ENCODE data around the gene QKI. TPM values are rescaled to one million over a fixed set of nuclear protein-coding genes. Genes with fewer than 3 reads are reported as not detected.
A peak's percentile ranks its signal among the peaks of the same experiment; 100 is the strongest.
"Not testable (repeated sequence)": the region's sequence is repeated elsewhere in the genome, so short reads cannot be mapped to it uniquely, and the experiment has no call there.

The QKI gene
- total RNA-seq, result 419 TPM

DNA sequence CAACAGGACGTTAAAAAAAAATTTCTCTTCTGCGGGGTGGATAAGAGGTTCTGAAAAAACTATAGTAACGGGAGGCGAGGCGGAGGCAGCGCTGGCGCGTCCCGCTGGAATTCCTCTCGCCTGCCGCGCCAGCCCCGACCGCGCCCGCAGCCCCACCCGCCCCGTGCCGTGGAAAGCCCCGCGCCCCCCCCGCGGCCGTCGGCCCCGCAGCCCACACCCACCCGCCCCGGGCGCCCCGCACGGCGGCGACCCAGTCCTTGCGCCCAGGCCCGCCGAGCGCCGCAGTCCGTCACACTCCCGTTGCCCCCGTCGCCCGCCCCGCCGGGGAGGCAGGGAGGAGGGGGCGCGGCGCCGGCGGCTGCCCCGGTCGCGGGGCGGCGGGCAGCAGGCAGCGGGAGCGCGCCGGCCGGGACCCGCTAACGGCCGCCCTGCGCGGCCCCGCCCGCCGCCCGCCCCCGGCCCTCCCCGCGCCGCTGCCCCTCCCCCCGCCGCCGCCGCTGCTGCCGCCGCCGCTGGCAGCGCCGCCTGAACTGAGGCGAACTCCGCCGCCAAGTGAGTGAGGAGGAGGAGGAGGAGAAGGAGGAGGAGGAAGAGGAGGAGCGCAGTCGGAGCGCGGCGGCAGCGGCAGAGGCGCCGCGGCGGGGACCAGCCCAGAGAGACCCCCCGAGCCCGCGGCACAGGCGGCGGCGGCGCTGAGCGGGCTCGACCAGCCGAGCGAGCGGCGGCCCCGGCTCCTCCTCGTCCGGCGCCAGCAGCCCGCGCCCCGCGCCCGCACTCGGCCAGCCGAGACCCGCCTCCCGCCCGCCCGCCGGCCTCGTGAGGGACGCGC, at the start of gene QKI:
Gene QKI (plus strand): TSS at position 602 of the 829 bp plus-strand sequence. CDS start 476 bp downstream, outside the sequence.
- DNase-seq, result peak; percentile 93

DNA sequence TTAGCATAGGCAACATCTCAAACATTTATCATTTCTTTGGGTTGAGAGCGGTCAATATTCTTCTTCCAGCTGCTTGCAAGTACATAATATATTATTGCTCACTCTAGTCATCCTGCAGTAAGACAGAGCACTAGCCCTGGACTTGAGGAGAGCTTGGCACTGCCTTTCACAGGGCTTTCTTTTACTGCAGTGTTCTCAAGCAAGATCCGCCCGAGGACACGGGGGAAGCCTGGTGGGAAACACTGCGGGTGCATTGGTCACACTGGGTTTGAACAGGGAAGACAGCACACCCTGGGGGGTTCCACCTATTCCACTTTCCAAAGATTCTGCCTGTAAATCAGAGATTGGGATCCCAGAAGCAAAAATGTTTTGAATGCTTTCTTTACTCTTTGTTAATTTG, 48.2 kb upstream of the QKI start:
- no peak for DNase-seq

GRCh38 chr6:163367497-163368183, 46.9 kb upstream of the QKI start:
- DNase-seq, result no peak

- DNase-seq, result no peak
These were observed 45.4 kb upstream of the QKI start for GRCh38 chr6:163369141-163369540.

DNA sequence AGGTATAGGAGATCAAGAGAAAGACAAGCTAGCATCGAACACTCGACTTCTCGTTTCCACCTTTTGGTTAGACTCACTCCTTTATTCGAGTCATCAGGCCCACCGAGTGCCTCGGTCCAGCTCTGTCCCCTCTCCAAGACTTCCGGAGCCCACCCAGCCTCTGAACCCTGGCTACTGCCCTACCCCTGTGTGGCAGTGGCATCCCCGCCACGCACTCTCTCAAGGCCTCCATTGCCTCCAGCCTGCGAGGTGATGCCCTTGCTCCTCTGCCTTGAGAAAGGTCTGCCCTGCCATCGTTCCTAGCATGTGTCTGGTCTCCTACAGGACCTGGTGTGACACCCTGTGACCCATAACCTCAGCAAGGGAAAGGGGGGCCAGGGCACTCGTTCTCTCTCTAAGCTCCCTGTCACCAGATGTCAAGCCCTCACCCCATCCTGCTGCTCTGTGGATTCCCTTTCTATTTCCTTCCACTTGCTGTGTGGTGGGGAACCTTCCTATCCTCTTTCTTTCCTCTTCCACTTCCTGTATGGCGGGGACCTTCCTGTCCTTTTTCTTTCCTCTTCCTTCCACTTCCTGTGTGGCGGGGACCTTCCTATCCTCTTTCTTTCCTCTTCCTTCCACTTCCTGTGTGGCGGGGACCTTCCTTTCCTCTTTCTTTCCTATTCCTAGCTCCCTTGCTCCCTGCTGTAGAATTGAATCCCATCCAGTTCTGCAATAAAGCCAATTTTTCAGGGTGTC, 44.7 kb upstream of the QKI start:
- DNase-seq, result no peak

GRCh38 chr6:163370464-163371117, 43.9 kb upstream of the QKI start:
- DNase-seq, result no peak

DNA sequence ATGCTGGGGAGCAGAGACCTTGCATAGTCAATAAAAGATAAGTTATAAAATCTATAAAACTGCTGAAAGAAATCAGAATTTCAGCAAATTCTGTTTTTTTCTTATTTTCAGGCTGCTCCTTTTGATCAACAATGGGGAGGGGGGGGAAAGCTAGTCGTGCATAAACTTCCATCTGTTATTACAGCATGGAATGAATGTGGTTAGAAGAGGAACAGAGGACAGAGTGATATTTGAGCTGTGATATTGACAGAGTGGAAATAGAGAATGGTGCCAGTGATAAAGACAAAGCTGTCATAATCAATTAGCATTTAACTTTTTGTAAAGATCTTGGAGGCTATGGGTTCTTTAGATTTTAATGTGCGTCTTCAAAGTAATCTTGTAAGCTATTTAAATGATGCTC, 43.4 kb upstream of the QKI start:
- DNase-seq, result no peak

DNA sequence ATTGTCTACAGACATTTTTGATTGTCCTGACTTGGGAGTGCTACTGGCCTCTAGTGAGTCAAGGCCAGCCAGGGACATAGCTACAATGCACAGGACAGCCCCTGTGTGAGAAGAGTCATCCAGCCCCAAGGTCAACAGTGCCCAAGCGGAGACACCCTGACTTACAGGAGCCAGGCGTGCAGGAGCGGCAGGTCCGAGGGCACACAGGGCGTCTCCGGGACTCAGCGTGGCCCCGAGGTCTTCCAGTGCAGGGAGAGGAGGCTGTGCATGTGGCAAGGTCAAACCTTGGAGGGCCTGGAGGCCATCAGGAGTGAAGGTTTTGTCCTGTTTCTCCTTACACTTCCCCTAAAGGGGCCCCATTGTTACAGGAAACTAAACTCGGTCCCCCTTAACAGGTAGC, 41.3 kb upstream of the QKI start:
- no peak for DNase-seq

DNA sequence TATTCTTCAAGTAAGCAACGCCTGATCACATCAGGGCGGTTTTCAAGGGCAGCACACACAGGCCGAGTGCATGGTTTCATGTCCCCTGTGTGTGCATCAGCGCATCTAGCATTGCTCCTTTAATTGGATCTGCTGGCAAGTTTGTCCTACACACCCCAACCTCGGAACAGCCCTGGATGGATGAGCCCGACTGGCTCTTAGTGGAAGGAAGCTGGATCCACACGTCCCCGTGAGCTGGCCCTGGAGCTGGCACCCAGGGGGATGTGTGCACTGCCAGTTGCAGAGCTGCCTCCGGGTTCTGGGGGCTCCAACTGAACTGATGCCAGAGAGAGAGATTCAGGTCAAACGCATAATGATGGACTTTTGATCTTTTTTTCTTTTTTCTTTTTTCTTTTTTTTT, 39.2 kb upstream of the QKI start:
- no peak for DNase-seq

- DNase-seq, result no peak
These were observed 38.3 kb upstream of the QKI start for GRCh38 chr6:163376187-163376586.

DNA sequence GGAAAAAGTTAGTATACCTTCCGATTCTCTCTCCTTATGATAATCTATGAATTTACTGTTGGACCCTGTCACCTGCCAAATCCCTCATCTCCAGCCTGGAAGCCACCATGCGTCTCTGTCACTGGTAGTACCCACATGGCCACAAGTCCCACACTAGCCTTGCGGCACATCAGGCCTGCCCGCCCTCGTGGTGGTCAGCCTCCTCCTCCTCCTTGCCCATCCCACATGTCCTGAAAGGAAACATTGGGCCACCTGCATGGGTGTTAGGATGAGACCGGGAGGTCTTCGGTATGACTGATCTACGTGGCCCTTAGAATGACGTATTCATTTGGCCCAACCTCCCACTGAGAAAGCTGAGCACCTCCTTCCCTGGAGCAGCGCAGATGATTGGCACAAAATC, 37.0 kb upstream of the QKI start:
- DNase-seq, result no peak

DNA sequence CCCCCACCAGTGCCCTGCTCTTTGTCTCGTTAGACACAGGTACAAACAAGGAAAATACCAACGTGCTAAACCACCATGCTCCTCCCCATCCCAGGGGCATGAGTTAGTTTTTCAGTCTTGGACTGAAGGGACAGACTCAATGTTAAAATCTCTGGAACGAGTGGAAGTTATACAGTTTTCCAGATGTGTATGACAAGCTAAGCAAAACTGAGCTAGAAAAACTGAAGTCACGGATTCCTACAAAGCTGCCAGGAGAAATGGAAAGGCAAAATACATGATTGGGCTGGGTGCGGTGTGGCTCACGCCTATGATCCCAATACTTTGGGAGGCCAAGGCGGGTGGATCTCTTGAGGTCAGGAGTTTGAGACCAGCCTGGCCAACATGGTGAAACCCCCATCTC, 34.3 kb upstream of the QKI start:
- DNase-seq, result peak; percentile 59

GRCh38 chr6:163381118-163381756, 33.3 kb upstream of the QKI start:
- no peak for DNase-seq

GRCh38 chr6:163383396-163383795, 31.1 kb upstream of the QKI start:
- not testable (repeated sequence) for DNase-seq

GRCh38 chr6:163383912-163384311, 30.6 kb upstream of the QKI start:
- no peak for DNase-seq

DNA sequence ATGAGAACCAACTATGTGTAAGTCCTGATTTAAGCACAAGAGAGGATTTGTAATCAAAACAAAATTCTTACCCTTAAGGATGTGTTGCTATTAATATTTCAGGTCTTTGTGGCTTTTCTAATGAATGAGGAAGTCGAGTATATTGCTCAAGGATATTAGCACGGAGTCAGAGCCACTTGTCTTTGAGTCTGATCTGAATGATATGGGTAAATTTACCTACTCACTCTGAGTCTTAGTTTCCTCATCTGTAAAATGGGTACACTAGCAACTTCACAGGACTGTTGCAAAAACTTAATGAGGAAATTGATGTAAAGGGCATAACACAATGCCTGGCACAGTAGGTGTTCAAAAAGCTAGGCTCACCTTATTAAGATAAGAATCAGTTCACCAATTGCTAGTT, 30.0 kb upstream of the QKI start:
- no peak for DNase-seq

- DNase-seq, result not testable (repeated sequence)
These were observed 29.0 kb upstream of the QKI start for GRCh38 chr6:163385503-163385902.

- no peak for DNase-seq
These were observed 28.1 kb upstream of the QKI start for GRCh38 chr6:163386329-163386908.

GRCh38 chr6:163387317-163387716, 27.2 kb upstream of the QKI start:
- DNase-seq, result peak; percentile 20

DNA sequence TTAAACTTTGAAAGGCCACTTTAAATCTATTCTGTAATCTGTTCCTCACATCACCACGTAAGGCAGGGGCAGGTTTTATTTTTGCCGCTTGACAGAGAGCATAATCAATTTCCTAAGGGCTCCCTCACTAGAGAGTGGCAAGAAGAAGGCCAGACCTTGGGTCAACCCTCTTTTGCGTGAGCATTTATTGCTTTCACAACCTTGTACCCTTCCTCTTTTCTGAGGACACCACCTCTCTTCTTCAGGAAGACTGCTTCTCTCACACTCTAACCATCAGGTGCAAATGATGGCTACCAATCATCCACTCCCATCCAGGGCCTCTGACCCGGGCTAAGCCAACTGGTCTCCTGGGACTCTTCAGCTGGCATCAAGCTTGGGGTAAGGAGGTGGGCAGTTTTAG, 25.2 kb upstream of the QKI start:
- DNase-seq, result no peak

DNA sequence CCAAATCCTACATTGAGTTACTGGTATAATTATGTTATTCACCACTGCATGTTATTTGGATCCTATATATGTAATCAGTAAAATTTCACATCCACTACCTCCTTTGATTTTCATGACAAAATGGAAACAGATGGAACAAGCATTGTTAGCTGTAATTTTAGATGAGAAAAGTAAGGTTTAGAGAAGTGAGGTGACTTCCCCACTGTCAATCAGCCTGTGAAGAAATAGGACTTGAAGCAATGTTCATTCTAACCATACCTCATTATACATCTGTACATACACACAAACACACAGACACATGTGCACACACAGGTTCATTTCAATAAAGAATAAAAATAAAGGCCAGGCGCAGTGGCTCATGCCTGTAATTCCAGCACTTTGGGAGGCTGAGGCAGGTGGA, 23.7 kb upstream of the QKI start:
- no peak for DNase-seq

DNA sequence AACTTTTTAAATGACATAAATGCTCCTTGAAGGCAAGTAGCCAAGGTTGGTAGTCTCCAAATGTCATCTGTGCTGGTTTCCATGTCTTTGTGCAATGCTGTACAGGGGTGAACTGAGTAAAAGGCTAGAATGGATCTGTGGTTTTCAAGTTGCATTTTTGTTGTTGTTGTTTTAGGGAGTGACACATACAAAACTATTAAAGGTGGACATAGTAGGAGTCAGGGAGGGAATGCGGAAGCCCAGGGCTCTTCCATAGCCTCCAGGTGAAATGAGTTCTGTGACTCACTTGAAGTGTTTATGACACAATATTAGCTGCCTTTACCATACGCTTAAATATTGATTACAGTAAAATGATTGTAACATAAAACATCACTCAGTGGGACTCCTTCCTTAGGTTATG, 22.5 kb upstream of the QKI start:
- DNase-seq, result no peak
